ENCODE data around the gene MAP4K4.

The MAP4K4 gene

DNA sequence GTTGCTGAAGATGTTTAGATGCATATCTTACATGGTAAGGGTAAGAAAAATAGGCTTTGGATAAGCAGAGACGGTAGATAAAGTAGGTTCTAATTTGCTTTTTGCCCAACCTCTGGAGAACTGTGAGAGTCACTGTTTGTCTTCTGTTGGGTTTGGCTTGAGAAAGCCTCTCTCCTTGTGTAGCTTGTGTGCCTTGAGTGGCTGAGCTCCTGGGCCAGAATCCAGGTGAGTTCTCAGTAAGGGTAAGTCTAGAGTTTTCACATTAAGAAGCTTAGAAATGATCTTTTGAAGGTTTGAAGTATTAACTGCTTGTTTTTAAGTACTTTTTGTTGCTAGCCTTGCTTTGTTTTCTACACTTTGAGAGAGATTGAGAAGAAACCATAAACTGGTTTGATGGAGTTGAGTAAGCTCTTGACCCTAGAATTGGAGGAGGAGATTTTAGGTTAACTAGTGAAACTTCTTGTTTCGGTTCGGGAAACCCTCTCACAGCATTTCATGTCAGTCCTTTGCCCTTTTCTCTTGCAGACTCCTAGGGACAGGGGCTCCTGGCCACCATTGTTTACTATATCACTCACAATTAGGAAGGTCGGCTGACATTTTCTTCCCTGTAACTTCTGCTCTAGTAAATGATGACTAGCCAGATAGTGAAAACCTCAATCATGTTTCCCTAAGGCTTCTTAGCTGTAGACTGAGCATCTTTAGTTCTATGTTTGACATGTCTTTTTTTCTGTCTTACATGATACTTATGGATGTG lies 26.0 kb downstream of the MAP4K4 start:
- no peak for TF ChIP-seq EZH2phosphoT487 (IDR thresholded peaks at IDR 0.05; ENCODE audit: borderline replicate concordance)
- TF ChIP-seq, protein P1, sequence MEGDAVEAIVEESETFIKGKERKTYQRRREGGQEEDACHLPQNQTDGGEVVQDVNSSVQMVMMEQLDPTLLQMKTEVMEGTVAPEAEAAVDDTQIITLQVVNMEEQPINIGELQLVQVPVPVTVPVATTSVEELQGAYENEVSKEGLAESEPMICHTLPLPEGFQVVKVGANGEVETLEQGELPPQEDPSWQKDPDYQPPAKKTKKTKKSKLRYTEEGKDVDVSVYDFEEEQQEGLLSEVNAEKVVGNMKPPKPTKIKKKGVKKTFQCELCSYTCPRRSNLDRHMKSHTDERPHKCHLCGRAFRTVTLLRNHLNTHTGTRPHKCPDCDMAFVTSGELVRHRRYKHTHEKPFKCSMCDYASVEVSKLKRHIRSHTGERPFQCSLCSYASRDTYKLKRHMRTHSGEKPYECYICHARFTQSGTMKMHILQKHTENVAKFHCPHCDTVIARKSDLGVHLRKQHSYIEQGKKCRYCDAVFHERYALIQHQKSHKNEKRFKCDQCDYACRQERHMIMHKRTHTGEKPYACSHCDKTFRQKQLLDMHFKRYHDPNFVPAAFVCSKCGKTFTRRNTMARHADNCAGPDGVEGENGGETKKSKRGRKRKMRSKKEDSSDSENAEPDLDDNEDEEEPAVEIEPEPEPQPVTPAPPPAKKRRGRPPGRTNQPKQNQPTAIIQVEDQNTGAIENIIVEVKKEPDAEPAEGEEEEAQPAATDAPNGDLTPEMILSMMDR (conservative IDR thresholded peaks at IDR 0.05; ENCODE audit: low read length), result no peak
- H3K9me3 ChIP-seq (ENCODE audit: insufficient read depth, low read depth, low read length), result no peaks in the 10 kb centered on the region
- H3K9ac ChIP-seq (ENCODE audit: low read depth, low read length, poor library complexity, severe bottlenecking), result no peak overlapping the region
- peaks cover 83% of the 10 kb centered on the region for H4K20me1 ChIP-seq (ENCODE audit: insufficient read depth, low read length, poor library complexity, severe bottlenecking)
- H3K9me2 ChIP-seq (replicated peaks; ENCODE audit: low read depth, low read length), result no peaks in the 10 kb centered on the region
- H3K4me3 ChIP-seq (ENCODE audit: low read length, poor library complexity, severe bottlenecking), result no peak overlapping the region
- H2AFZ ChIP-seq (ENCODE audit: low read length), result no peak overlapping the region
- H3K79me2 ChIP-seq (ENCODE audit: insufficient read depth, low read length), result peaks cover 100% of the 10 kb centered on the region
- 0 out of 2 replicates have a peak, but pooled peaks cover 3% of the 10 kb centered on the region for H3F3A ChIP-seq (ENCODE audit: low read depth)
- no peaks in the 10 kb centered on the region for H3K36me3 ChIP-seq (ENCODE audit: insufficient read depth, low read length)
- peaks cover 30% of the 10 kb centered on the region for H3K4me1 ChIP-seq (ENCODE audit: insufficient read depth, low read length, poor library complexity, severe bottlenecking)
- no peak overlapping the region for H3K4me2 ChIP-seq (ENCODE audit: low read depth, low read length, poor library complexity, severe bottlenecking)
- no peaks in the 10 kb centered on the region for H3K27me3 ChIP-seq (ENCODE audit: insufficient read depth, low read length, poor library complexity, severe bottlenecking)

DNA sequence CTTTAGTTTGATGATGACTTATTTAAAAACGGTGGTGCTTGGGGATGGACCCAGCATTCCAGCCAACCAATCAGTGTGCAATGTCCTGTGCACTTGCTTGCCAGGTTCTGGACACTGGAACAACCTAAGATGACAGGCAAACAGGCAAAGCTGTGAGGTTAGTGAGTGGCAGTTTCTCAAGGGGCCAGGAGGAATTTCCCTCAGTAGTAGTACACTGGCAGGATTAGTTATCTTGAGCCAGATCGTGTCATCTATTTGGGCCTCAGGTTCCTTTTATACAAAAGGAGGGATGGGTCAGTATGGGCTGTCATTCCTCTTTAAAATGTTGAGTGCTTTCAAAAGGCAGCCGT lies 26.6 kb downstream of the MAP4K4 start:
- H3K27me3 ChIP-seq (ENCODE audit: insufficient read depth, low read length, poor library complexity, severe bottlenecking), result no peaks in the 10 kb centered on the region
- H3K36me3 ChIP-seq (ENCODE audit: insufficient read depth, low read length), result no peaks in the 10 kb centered on the region
- no peak overlapping the region for H3K4me3 ChIP-seq (ENCODE audit: low read length, poor library complexity, severe bottlenecking)
- H4K20me1 ChIP-seq (ENCODE audit: insufficient read depth, low read length, poor library complexity, severe bottlenecking), result peaks cover 87% of the 10 kb centered on the region
- H3K9ac ChIP-seq (ENCODE audit: low read depth, low read length, poor library complexity, severe bottlenecking), result no peak overlapping the region
- TF ChIP-seq, protein P1 (conservative IDR thresholded peaks at IDR 0.05; ENCODE audit: low read length), result no peak
- TF ChIP-seq EZH2phosphoT487 (IDR thresholded peaks at IDR 0.05; ENCODE audit: borderline replicate concordance), result no peak
- no peaks in the 10 kb centered on the region for H3F3A ChIP-seq (ENCODE audit: low read depth)
- no peak overlapping the region for H2AFZ ChIP-seq (ENCODE audit: low read length)
- no peak overlapping the region for H3K4me2 ChIP-seq (ENCODE audit: low read depth, low read length, poor library complexity, severe bottlenecking)
- no peaks in the 10 kb centered on the region for H3K9me3 ChIP-seq (ENCODE audit: insufficient read depth, low read depth, low read length)
- H3K4me1 ChIP-seq (ENCODE audit: insufficient read depth, low read length, poor library complexity, severe bottlenecking), result peaks cover 25% of the 10 kb centered on the region
- peaks cover 100% of the 10 kb centered on the region for H3K79me2 ChIP-seq (ENCODE audit: insufficient read depth, low read length)
- no peaks in the 10 kb centered on the region for H3K9me2 ChIP-seq (replicated peaks; ENCODE audit: low read depth, low read length)

DNA sequence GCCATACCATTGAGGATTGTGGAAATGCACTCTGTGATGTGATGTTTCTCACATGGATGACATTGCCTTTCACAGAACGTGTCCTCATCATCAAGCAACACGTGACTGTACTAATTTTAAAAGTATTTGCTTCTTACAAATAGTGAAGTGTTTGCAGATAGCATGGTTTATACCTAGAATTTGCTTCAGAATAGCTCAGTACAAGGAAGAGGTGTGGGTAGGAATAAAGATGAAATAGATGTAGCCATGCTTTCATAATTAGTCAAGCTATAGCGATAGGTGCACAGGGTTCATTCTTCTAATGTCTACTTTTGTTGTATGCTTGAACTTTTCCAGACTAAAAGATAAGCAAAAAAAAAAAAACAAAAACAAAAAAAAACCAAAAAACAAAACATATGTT lies 27.5 kb downstream of the MAP4K4 start:
- no peaks in the 10 kb centered on the region for H3K9me2 ChIP-seq (replicated peaks; ENCODE audit: low read depth, low read length)
- no peaks in the 10 kb centered on the region for H3K36me3 ChIP-seq (ENCODE audit: insufficient read depth, low read length)
- no peaks in the 10 kb centered on the region for H3K27me3 ChIP-seq (ENCODE audit: insufficient read depth, low read length, poor library complexity, severe bottlenecking)
- no peak overlapping the region for H3K4me2 ChIP-seq (ENCODE audit: low read depth, low read length, poor library complexity, severe bottlenecking)
- no peak overlapping the region for H3K4me3 ChIP-seq (ENCODE audit: low read length, poor library complexity, severe bottlenecking)
- no peaks in the 10 kb centered on the region for H3K9me3 ChIP-seq (ENCODE audit: insufficient read depth, low read depth, low read length)
- H3K9ac ChIP-seq (ENCODE audit: low read depth, low read length, poor library complexity, severe bottlenecking), result no peak overlapping the region
- peaks cover 90% of the 10 kb centered on the region for H4K20me1 ChIP-seq (ENCODE audit: insufficient read depth, low read length, poor library complexity, severe bottlenecking)
- H3K4me1 ChIP-seq (ENCODE audit: insufficient read depth, low read length, poor library complexity, severe bottlenecking), result peaks cover 23% of the 10 kb centered on the region
- H2AFZ ChIP-seq (ENCODE audit: low read length), result no peak overlapping the region
- no peaks in the 10 kb centered on the region for H3F3A ChIP-seq (ENCODE audit: low read depth)
- peaks cover 100% of the 10 kb centered on the region for H3K79me2 ChIP-seq (ENCODE audit: insufficient read depth, low read length)
- TF ChIP-seq, protein P1 (conservative IDR thresholded peaks at IDR 0.05; ENCODE audit: low read length), result no peak
- no peak for TF ChIP-seq EZH2phosphoT487 (IDR thresholded peaks at IDR 0.05; ENCODE audit: borderline replicate concordance)
